H54 (cell line): Measurements from ENCODE around the gene ZNF689.
A peak's percentile ranks its signal among the peaks of the same experiment; 100 is the strongest.

Experiments used
- DNase-seq: peaks from one replicate; pipeline ENCODE4 v3.0.0; 2011; ENCODE audit warnings: low spot score, mixed read lengths; ENCODE audit not compliant: insufficient read length
- FAIRE-seq: peaks from 3 replicates; lab custom pipeline; 2011; peaks lifted over from hg19 to GRCh38; lab: Jason Lieb, UNC
- POLR2A ChIP-seq: IDR thresholded peaks from 2 replicates; pipeline ENCODE4 v1.6.1; 2011; ENCODE audit warnings: low read depth, mild to moderate bottlenecking, low read length

ZNF689 gene

DNA sequence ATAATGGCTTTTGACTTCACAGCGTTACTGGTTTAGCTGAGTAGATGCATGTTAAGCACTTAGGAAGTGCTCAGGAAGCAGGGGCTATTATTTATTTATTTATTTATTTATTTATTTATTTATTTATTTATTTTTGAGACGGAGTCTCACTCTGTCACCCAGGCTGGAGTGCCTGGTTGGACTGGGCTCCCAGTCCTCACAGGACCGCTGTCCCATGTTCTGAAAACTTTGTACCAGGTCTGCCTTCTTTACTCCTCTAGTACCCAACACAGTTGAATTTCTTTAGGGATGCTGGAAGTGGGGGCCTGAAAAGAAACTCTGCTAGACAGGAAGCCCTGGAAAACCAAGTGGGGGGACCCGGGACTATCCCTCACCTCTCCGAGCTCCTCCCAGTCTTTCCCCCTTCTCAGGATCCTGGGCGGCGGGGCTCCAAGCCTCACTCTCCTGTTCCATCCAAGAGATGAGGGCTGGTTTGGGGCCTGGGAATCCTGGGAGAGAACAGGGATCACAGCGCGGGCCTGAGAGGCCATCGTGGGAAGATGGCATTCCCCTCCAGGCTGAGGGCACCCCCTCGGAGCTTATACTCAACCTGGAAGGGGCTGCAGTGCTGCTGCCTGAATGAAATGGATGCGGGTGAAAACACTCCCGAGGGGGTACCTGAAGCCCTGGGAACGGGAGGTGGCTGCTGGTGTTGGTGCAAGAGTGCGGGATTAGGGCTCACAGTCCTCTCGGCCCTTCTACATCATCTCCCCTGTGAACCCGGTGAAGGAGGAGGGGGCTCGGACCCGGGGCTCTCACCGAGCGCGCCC, 39.3 kb downstream of the ZNF689 start:
- no peak for DNase-seq
- TF ChIP-seq POLR2A, result no peak
- FAIRE-seq, result no peak

DNA sequence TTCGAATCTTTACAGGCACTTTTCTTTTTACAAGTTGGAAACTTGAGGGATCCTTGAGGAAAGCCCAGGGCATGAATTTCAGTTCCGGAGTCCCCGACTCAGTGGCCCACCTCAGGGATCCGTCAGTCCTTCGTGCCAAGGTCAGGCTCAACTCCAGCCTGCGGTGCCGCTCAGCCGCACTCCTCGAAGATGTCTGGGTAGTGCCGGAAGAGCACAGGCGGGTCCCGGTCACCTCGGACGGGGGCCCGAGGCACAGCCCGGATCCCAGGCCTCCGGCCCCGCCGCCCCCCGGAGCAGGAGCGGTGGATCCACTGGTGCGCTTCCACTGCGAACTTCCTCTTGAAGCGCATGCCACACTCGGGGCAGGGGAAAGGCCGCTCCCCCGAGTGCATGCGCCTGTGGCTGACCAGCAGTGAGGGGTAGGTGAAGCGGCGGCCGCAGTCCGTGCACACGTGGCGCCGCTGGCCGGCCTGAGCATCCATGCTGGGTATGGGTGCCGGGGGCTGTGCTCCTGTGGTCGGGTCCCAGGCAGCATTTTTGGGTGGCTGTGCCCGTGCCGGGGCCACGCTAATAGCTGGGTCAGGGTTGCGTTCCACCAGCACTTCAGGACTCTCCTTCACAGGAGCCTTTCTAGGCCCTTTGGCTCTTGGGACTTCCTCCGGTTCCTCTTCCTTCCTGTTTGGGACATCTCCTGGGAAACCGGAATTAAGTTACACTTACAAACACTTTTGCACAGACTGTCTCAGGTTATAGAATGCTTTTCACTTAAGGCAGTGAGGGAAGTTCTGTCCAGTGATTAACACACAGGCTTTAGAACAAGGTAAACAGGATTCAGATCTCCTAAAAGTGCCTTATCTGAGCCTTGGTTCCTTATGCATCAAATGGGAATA, 40.2 kb downstream of the ZNF689 start:
- FAIRE-seq (no peak), DNase-seq (no peak)
- TF ChIP-seq POLR2A, result no peak

DNA sequence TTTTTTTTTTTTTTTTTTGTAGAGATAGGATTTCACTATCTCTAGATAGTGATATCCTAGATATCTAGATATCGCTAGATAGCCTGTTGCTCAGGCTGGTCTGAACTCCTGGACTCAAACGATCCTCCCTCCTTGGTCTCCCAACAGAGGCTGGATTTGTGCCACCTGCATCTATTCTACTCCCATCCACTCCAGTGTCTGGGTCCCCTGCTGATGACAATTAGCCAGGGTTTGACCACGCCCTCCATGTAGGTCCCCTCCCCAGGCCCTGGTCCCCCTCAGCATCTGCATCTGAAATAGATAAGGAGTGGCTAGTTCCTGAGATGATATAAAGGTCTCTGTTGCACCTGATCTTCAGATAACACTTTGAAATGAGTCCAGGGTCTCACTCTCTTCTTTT, 40.9 kb downstream of the ZNF689 start:
- DNase-seq, result no peak
- no peak for FAIRE-seq
- TF ChIP-seq POLR2A, result no peak

DNA sequence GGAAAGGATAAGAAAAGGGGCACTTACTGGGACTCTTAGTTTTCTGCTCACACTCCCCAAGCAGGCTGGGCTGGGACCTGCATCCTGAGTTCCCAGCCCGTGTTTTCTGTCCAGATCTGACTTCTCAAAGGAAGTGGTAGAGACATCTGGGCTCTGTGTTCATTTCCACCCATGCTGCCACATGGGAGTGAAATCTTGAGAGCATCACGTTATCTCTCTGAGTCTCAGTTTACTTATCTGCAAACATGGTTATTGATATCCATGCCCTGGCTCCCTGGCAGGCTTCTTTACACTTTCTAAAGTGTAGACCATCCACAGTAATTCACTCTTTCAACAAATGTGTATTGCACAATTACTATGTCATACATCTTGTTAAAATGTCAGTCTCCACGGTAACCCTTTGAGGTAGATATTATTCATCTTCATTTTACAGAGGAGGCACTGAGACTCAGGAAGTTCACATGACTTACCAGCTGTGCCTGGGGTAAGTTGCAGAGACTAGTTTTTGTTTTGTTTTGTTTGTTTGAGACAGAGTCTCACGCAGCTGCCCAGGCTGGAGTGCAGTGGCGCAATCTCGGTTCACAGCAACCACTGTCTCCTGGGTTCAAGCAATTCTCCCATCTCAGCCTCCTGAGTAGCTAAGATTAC, 42.1 kb downstream of the ZNF689 start:
- peak; percentile 69 for FAIRE-seq

DNA sequence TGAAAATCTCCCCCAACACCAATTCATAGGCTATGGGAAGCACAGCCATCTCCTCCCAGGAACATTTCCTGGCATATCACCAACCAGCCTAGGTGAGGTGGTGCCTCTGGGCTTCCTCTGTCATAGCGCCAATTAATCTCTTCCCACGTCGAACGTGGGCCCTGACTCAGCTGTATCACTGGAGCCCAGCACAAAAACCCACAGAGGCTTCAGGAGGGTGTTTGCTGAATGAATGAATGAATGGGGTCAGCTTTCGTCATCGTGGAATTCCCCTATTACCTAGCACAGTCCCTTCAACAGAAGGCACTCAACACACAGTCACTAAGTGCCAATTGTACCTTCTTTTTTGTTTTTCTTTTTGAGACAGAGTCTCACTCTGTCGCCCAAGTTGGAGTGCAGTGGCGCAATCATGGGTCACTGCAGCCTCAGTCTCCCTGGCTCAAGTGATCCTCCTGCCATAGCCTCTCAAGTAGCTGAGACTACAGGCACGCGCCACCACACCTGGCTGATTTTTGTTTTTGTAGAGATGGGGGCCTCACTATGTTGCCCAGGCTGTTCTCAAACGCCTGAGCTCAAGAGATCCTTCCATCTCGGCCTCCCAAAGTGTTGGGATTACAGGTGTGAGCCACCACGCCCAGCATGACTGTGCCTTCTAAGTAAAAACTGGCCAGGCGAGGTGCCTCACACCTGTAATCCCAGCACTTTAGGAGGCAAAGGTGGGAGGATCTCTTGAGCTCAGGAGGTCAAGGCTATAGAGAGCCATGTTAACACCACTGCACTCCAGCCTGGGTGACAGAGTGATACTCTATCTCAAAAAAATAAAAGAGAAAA, 42.8 kb downstream of the ZNF689 start:
- FAIRE-seq (no peak), DNase-seq (peak; percentile 19)
- TF ChIP-seq POLR2A, result no peak

More for the DNA sequence above, 42.1 kb downstream of the ZNF689 start:
- no peak for TF ChIP-seq POLR2A
- peak; percentile 62 for DNase-seq

DNA sequence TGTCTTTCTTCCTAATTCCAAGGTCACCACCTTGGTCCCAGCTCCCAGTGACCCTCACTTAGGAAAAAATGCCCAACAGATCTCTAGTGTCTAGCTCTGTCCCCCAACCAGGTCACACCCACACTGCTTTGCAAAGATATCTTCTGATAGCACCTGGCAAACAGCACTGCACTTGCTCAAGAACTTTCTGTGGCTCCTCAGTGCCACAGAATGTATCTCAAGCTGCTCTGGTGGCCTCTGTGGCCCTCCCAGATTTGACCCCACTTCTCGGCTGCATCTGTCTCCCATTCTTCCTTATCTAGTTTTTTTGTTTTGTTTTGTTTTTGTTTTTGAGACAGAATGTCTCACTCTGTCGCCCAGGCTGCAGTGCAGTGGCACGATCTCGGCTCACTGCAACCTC, 43.7 kb downstream of the ZNF689 start:
- FAIRE-seq (no peak), DNase-seq (no peak)
- TF ChIP-seq POLR2A, result no peak

DNA sequence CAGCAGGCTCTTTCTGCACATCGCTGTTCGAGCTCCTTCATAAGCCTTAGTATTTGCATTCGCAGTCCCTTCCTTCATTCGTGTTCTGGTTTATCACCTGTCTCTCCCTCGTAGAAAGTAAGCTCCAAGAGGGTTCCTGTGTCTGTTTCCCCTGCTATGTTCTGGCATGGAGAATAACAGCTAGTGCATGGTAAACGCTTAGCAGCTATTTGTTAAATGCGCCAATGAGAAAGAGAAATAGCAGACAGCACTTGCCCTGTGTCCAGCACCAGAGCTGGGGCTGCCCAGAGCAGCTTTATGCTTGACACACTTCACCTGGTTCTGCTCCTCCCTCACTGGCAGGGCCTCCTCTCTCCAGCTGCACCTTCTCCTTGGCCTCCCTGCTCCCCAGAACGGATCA, 44.2 kb downstream of the ZNF689 start:
- DNase-seq, result no peak
- TF ChIP-seq POLR2A, result no peak
- no peak for FAIRE-seq

DNA sequence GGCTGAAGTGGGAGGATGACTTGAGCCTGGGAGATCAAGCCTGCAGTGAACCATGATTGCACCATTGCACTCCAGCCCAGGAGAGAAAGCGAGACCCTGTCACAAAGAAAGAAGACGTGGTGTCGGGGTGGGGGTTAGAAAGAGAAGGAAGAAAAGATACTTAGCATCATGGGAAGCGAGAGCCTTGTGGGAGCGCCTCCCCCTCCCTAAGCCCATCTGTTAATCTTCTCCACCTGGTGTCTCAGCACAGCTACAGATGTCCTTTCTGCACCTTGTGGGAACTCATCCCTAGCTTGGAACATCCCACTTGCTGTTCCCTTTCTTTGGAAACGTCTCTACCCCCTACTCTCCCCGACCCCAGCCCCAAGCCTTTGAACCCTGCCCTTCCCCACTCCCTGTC, 44.7 kb downstream of the ZNF689 start:
- DNase-seq (no peak), FAIRE-seq (no peak)
- TF ChIP-seq POLR2A, result no peak

DNA sequence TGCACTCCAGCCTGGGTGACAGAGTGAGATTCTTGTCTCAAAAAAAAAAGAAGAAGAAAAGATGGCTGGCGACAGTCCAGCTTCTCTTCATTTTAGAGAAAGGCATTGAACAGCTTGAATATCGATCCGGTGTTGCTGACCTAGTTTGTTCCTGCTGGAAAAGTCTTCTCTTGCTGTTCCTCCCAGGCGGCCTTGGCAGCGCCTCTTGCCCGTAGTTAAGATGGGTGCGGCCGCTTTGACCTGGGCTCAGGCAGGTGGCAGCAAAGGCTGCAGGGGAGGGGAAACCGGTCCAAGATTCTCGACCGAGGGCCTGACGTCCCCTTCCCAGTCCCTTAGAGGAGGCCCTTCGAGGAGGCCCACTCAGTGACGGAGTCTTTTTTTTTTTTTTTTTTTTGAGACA, 48.2 kb downstream of the ZNF689 start:
- FAIRE-seq (no peak), DNase-seq (no peak)
- TF ChIP-seq POLR2A, result no peak

DNA sequence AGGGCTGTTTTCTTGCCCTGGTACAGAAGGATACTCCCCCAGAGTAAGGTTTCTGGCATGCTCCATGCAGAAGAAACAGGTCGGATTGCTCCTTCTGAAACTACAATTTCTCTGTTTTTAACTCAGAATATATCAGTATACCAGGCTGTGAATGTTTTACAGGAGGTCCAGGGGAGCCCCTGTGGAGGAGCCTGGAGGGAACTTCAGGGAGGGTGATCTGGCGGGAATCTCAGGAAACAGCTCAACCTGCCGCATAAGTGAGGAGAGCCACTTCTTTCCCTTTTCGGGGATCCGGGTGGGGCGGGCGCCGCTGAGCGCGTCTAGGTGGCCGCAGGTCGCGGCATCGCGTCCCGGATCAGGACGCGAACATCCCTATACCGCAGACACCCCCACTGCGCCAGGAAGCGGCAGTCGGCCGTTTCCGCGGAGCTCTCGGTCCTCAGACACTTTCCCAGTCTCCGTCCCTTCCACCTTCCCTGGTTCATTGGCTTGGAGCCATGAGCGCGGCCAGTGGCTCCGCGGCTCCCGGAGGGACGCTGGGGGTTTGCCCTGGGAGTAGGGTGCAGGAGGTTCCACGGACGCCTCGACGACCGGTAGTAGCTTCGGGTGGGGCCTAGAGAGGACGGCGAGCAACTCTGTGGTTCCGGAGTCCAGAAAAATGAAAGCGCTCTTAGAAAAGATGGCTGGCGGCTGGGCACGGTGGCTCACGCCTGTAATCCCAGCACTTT, 48.9 kb downstream of the ZNF689 start:
- no peak for TF ChIP-seq POLR2A
- FAIRE-seq (no peak), DNase-seq (no peak)

DNA sequence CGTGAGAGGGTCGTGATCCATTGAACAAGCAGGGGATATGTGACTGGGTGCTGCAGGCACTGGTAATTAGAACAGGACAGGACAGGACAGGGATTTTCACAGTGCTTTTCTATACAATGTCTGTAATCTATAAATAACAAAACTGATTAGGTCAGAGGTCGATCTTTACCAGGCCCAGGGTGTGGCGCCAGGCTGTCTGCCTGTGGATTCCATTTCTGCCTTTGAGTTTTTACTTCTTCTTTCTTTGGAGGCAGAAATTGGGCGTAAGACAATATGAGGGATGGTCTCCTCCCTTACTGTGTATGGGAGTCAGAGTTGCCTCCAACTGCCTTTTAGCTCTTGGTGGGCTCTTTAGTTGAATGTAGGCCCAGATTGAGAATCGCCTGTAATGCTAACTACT, 50.5 kb downstream of the ZNF689 start:
- FAIRE-seq (no peak), DNase-seq (no peak)
- no peak for TF ChIP-seq POLR2A

DNA sequence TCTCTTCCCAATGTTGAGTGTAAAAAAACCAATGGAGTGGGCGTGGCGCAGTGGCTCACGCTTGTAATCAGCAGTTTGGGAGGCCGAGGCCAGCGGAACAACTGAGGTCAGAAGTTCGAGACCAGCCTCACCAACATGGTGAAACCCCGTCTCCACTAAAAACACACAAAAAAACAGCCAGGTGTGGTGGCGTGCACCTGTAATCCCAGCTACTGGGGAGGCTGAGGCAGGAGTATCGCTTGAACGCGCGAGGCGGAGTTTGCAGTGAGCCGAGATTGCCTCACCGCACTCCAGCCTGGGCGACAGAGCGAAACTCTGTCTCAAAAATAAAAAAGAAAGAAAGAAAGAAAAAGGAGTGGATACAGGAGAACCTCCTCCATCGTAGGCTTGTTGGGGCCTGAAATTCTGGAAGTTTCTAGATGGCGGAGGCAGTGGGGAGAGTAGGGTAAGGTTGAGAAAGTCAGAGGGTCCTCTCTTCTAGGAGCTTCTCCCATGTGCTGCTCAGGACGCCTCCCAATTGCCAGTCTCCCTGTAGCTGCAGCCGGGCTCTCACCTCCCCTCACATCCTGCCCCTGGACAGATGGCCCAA, 51.3 kb downstream of the ZNF689 start:
- DNase-seq (no peak), FAIRE-seq (no peak)
- TF ChIP-seq POLR2A, result no peak
